ENCODE measurements around the gene TP63. TPM values are rescaled to one million over a fixed set of nuclear protein-coding genes. Genes with fewer than 3 reads are reported as not detected.

Gene TP63
- total RNA-seq, 2 donors from 2014 or later = not detected

GRCh38 chr3:189772584-189772983, 141.4 kb downstream of the TP63 start:
- Mint-ChIP-seq H3K36me3 (ENCODE audit: low read depth) (no peaks in the 10 kb centered on the region), H3K4me1 (peaks cover 24% of the 10 kb centered on the region), H3K27me3 (ENCODE audit: insufficient read depth) (peaks cover 29% of the 10 kb centered on the region), H3K4me3 (no peak overlapping the region), H3K27ac (no peak overlapping the region), H3K9me3 (no peaks in the 10 kb centered on the region)
- Histone ChIP-seq H3K36me3 (ENCODE audit: control insufficient read depth, insufficient read depth, low read length) (no peaks in the 10 kb centered on the region), H3K4me1 (ENCODE audit: control insufficient read depth, insufficient read depth, low read length) (peaks cover 19% of the 10 kb centered on the region), H3K27ac (ENCODE audit: low read depth, low read length) (no peak overlapping the region), H3K9ac (ENCODE audit: extremely low read depth, low read length, poor library complexity, severe bottlenecking) (no peak overlapping the region), H3K4me3 (ENCODE audit: low read length) (no peak overlapping the region), H3K27me3 (ENCODE audit: control insufficient read depth, insufficient read depth, low read length, poor library complexity, severe bottlenecking) (peaks cover 8% of the 10 kb centered on the region), H3K9me3 (ENCODE audit: control insufficient read depth, low read length) (no peaks in the 10 kb centered on the region)
- TF ChIP-seq CTCF (conservative IDR thresholded peaks at IDR 0.05) = no peak
- WGBS, 2 experiments (ENCODE audit: insufficient coverage in 1 of 2, insufficient read length in 1 of 2) = 74% methylated on average over 2 of the region's 2 CpGs; no CpG with 5 or more reads in 1 of the 2 experiments
- no peak for DNase-seq

- Histone ChIP-seq H3K9ac (ENCODE audit: extremely low read depth, low read length, poor library complexity, severe bottlenecking) (no peak overlapping the region), H3K4me3 (ENCODE audit: low read length) (no peak overlapping the region), H3K9me3 (ENCODE audit: control insufficient read depth, low read length) (no peaks in the 10 kb centered on the region), H3K27me3 (ENCODE audit: control insufficient read depth, insufficient read depth, low read length, poor library complexity, severe bottlenecking) (peaks cover 8% of the 10 kb centered on the region), H3K36me3 (ENCODE audit: control insufficient read depth, insufficient read depth, low read length) (no peaks in the 10 kb centered on the region), H3K4me1 (ENCODE audit: control insufficient read depth, insufficient read depth, low read length) (peaks cover 19% of the 10 kb centered on the region), H3K27ac (ENCODE audit: low read depth, low read length) (no peak overlapping the region)
- no peak for TF ChIP-seq CTCF (conservative IDR thresholded peaks at IDR 0.05)
- DNase-seq = no peak
- peaks cover 24% of the 10 kb centered on the region for H3K4me1 Mint-ChIP-seq
- H3K9me3 Mint-ChIP-seq = no peaks in the 10 kb centered on the region
- peaks cover 33% of the 10 kb centered on the region for H3K27me3 Mint-ChIP-seq (ENCODE audit: insufficient read depth)
- 87 to 89% methylated on average over 2 to 5 of the region's 5 CpGs for WGBS, 2 experiments (ENCODE audit: insufficient coverage in 1 of 2, insufficient read length in 1 of 2)
- no peak overlapping the region for H3K4me3 Mint-ChIP-seq
- no peak overlapping the region for H3K27ac Mint-ChIP-seq
- no peaks in the 10 kb centered on the region for H3K36me3 Mint-ChIP-seq (ENCODE audit: low read depth)
Observed at GRCh38 chr3:189773056-189773455, 141.9 kb downstream of the TP63 start.

GRCh38 chr3:189776149-189776824, 145.1 kb downstream of the TP63 start:
- H3K4me1 ChIP-seq (ENCODE audit: control insufficient read depth, insufficient read depth, low read length) = peaks cover 22% of the 10 kb centered on the region
- no peak overlapping the region for H3K27ac ChIP-seq (ENCODE audit: low read depth, low read length)
- H3K9ac ChIP-seq (ENCODE audit: extremely low read depth, low read length, poor library complexity, severe bottlenecking) = no peak overlapping the region
- H3K27me3 ChIP-seq (ENCODE audit: control insufficient read depth, insufficient read depth, low read length, poor library complexity, severe bottlenecking) = peaks cover 8% of the 10 kb centered on the region
- no peak overlapping the region for H3K4me3 ChIP-seq (ENCODE audit: low read length)
- no peak for TF ChIP-seq CTCF (conservative IDR thresholded peaks at IDR 0.05)
- Mint-ChIP-seq H3K4me1 (peaks cover 43% of the 10 kb centered on the region), H3K27me3 (ENCODE audit: insufficient read depth) (peaks cover 39% of the 10 kb centered on the region), H3K9me3 (no peaks in the 10 kb centered on the region), H3K4me3 (no peak overlapping the region), H3K27ac (no peak overlapping the region), H3K36me3 (ENCODE audit: low read depth) (no peaks in the 10 kb centered on the region)
- H3K9me3 ChIP-seq (ENCODE audit: control insufficient read depth, low read length) = peaks cover 11% of the 10 kb centered on the region
- no peak for DNase-seq
- no peaks in the 10 kb centered on the region for H3K36me3 ChIP-seq (ENCODE audit: control insufficient read depth, insufficient read depth, low read length)
- WGBS, 2 experiments (ENCODE audit: insufficient coverage in 1 of 2, insufficient read length in 1 of 2) = 39% methylated on average over 5 of the region's 6 CpGs; no CpG with 5 or more reads in 1 of the 2 experiments
